ENCODE results near the gene MSANTD3.
"Not testable (repeated sequence)": the region's sequence is repeated elsewhere in the genome, so short reads cannot be mapped to it uniquely, and the experiment has no call there.

MSANTD3 gene

DNA sequence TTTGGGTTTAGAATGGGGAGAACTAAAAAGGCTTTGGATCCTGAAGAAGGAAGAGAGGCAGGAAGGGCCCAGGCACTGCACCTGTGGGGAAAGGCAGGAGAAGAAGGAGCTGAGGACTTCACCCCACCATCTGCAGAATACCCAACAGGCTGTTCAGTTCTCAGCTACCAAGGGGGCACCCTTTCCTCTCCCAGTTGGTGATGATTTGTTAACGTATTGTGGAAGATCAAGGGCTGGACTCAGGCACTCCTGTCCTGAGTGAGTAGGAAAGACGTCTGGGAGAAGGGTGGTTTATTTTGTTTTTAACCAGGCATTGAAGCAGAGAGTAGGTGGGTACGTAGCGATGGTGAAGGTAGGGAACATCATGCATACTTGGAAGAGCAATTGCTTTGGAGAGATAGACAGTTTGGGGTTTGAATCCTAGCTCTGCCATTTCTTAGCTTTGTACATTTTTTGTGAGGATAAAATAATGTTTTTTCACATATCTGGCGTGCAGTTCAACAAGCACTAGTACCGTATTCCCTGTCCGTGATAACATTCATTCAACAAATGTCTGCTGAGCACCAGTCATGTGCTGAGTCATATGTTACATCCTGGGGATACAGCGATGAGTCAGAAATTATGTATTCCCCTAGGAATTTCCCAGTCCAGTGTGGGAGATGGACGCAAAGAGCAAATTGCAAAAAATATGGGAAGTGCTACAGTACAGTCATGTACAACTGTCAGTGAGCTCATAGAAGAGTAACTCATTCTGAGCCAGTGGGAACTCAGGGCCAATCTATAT lies 2.1 kb downstream of the MSANTD3 start:
- DNase-seq (ENCODE audit: low spot score): no peak

GRCh38 chr9:100430286-100430940 lies 3.5 kb downstream of the MSANTD3 start:
- DNase-seq (ENCODE audit: low spot score): no peak

- no peak for DNase-seq (ENCODE audit: low spot score)
Measured at GRCh38 chr9:100431886-100432285, 4.9 kb downstream of the MSANTD3 start.

- DNase-seq (ENCODE audit: low spot score): no peak
Measured at GRCh38 chr9:100432736-100433135, 5.8 kb downstream of the MSANTD3 start.

- no peak for DNase-seq (ENCODE audit: low spot score)
Measured at GRCh38 chr9:100436571-100436970, 9.6 kb downstream of the MSANTD3 start.

DNA sequence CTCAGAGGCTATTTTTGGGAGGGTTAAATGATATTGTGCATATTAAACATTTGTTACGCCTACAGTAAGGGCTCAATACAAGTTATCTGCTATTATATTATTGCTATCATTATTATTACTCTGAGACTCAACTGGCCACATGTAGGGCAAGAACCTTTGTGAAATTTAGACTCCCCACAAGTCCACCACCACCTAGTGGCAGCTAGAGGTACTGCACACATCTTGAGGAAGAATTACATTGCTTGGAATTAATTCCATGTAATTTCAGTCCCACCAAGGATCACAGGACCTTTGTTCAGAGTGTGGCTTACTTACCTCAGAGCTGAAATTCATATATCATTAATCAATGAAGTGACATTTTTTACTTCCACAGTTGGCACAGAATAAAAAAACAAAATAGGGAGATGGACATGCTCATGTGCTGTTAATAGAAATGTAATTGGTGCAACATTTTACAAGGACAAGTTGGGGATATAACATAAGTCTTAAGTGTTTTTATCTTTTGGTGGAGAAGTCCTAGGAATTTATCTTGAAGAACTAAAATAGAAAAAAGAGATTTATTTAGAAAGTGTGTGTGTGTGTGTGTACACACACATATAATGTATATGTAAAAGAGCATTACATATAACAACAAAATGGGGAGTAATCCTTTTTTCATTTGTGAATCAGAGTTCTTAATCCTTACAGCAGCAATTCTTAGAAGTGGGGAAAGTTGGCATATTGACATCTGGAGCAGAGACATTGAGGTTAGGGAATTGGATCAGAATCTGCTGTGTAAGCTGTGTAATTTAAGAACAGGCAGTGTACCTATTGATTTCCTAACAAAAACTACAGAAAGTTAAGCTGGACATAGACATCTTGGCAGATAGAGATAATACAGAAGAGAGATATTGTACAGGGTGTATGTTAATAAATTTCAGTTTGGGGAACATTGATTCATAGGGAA lies 11.2 kb downstream of the MSANTD3 start:
- DNase-seq (ENCODE audit: low spot score): peak; percentile 67

DNA sequence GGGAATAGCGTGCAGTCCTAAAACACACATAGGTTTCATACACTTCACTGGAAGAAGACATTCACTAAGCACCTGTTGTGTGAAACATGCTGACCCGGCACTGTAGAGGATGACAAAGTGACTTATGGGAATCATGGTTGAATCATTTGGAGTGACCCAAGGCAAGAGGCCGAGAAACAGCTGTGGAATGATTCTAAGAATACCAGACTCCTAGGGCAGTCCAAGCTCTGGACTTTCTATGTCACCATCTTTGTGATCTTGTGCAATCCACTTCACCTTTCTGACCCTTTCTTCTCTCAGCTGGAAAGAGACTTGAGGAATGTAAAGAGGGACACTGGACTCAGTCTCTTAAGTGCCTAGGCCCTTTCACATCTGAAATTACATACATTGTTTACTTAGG lies 13.1 kb downstream of the MSANTD3 start:
- no peak for DNase-seq (ENCODE audit: low spot score)

DNA sequence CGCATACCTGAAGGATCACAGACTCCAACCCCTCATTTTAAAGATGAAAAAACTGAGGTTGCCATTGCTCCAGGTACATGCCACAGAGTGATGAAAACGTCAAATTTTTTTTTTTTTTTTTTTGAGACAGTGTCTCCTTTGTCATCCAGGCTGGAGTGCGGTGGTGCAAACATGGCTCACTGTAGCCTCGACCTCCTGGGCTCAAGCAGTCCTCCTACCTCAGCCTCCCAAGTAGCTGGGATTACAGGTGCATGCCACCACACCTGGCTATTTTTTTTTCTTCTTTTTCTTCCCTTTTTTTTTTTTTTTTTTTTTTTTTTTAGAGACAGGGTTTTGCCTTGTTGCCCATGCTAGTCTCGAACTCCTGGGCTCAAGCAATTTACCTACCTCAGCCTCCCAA lies 13.5 kb downstream of the MSANTD3 start:
- not testable (repeated sequence) for DNase-seq (ENCODE audit: low spot score)

GRCh38 chr9:100441911-100442361 lies 15.0 kb downstream of the MSANTD3 start:
- DNase-seq (ENCODE audit: low spot score): no peak

- DNase-seq (ENCODE audit: low spot score): no peak
Measured at GRCh38 chr9:100443781-100444768, 17.1 kb downstream of the MSANTD3 start.

GRCh38 chr9:100445161-100445902 lies 18.4 kb downstream of the MSANTD3 start:
- no peak for DNase-seq (ENCODE audit: low spot score)

GRCh38 chr9:100445903-100446549 lies 19.1 kb downstream of the MSANTD3 start:
- DNase-seq (ENCODE audit: low spot score): no peak

DNA sequence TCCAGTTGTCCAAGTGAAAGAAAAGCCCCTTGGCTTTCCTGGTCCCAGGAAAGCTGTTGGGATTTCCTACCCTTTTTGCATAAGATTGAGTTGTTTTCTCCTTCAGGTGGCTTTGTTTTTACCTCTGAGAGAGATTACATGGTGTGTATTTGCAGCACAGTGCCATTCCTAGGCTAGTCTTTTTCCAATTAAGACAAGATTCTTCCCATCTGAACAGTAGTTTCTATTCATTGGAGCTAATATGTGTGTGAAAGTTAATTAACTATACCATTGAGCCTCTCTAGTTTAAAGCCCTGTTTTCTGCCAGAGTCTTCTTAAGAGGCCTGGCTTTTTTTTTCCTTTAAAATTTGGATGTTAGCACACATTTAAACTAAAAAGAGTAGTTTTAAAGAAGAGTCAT lies 20.1 kb downstream of the MSANTD3 start:
- DNase-seq (ENCODE audit: low spot score): no peak

- DNase-seq (ENCODE audit: low spot score): no peak
Measured at GRCh38 chr9:100448266-100448665, 21.3 kb downstream of the MSANTD3 start.

DNA sequence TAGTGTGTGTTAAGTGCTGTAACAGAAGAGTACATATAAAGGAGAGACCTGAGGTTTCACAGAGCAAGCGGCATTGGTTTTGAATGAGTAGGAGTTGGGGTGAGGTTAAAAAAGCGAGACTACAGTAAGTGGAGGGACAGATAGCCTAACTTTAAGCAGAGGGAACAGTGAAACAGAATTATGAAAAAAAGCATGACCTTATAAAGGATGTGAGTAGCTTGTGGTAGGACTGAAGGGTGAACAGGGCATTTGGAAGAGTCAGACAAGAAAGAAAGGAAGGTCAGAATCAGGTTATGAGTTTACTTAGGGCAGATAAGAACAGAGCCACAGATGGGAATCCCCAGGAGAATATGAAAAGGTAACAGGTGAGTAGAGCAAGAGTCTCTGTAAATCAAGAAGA lies 22.5 kb downstream of the MSANTD3 start:
- DNase-seq (ENCODE audit: low spot score): no peak

DNA sequence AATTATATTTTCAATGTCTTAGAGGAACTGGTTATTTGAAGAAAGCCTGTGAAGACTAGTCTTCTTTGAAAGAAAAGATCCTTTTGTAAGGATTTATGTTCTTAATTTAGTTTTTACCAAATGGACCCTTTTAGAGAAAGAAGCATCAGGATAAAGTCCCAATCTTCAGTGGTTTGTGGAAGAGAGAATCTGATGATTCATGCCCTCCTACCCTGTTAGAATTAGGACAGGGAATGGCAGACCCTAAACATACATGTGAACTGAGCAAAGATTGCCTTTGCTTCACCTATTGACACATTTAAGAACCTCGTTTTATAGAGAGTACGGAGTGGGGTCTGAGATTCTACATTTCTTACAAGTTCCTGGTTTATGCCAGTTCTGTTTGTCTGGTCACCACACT lies 26.0 kb downstream of the MSANTD3 start:
- DNase-seq (ENCODE audit: low spot score): no peak

- no peak for DNase-seq (ENCODE audit: low spot score)
Measured at GRCh38 chr9:100455470-100455869, 28.5 kb downstream of the MSANTD3 start.

GRCh38 chr9:100457517-100457916 lies 30.6 kb downstream of the MSANTD3 start:
- no peak for DNase-seq (ENCODE audit: low spot score)

- no peak for DNase-seq (ENCODE audit: low spot score)
Measured at GRCh38 chr9:100459963-100460362, 33.0 kb downstream of the MSANTD3 start.

DNA sequence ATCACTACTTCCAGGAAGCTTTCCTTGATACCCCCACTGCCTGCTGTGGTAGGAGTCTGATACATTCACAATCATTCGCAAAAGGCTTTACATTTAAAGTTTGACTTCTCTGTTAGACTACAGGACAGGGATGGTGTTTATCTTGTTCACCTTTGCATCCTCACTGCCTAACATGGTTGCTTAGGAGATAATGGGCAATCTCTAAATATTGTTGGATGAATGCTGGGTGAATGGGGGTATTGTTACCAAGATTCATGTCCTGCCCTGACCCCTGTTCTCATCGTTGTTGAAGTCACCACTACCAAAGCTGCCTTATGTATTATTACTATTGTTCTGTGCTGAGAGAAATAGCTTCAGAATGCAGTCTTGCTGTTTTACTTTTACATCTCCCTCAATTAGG lies 38.3 kb downstream of the MSANTD3 start:
- no peak for DNase-seq (ENCODE audit: low spot score)
